GM21367 (cell line): ENCODE data around the gene UPK3A.
"Not testable (repeated sequence)": the region's sequence is repeated elsewhere in the genome, so short reads cannot be mapped to it uniquely, and the experiment has no call there.

Source experiments
- ATAC-seq: cut with Tn5 transposase; IDR thresholded peaks from one replicate; pipeline ENCODE4 v1.9.1; 2021; ENCODE audit not compliant: unreplicated experiment

The UPK3A gene

DNA sequence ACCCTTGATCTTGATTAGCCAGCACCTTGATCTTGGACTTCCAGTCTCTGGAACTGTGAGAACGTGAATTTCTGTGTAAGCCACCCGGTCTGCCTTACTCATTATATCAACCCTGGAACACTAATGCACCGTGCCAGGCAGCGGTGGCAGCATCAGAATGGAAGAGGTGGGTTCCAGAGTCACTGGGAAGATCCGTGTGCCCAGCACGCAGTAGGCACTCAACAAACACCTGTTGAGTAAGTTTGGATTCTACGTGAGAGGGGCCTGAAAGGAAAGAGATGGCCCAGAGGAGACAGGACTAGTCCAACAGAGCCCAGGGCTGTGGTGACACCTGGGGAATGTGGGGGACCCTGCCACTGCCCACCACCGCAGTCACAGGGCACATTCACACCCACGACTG is 6.6 kb upstream of the UPK3A start:
- no peak for ATAC-seq

GRCh38 chr22:45280587-45280980 is 4.2 kb upstream of the UPK3A start:
- ATAC-seq: no peak

DNA sequence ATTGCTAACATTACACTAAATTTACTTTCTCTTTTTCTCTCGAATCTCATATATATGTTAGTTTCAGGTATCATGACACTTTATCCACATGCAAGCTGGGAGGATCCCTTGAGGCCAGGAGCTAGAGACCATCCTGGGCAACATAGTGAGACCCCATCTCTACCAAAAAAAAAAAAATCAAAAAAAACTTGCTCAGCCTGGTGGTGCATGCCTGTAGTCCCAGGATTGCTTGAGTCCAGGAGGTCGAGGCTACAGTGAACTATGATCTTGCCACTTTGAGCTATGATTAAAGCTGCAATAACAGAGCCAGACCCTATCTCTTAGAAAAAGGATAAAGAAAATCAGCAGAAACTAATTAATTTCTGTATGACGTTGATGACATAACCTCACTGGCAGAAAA is 3.7 kb upstream of the UPK3A start:
- ATAC-seq: no peak

DNA sequence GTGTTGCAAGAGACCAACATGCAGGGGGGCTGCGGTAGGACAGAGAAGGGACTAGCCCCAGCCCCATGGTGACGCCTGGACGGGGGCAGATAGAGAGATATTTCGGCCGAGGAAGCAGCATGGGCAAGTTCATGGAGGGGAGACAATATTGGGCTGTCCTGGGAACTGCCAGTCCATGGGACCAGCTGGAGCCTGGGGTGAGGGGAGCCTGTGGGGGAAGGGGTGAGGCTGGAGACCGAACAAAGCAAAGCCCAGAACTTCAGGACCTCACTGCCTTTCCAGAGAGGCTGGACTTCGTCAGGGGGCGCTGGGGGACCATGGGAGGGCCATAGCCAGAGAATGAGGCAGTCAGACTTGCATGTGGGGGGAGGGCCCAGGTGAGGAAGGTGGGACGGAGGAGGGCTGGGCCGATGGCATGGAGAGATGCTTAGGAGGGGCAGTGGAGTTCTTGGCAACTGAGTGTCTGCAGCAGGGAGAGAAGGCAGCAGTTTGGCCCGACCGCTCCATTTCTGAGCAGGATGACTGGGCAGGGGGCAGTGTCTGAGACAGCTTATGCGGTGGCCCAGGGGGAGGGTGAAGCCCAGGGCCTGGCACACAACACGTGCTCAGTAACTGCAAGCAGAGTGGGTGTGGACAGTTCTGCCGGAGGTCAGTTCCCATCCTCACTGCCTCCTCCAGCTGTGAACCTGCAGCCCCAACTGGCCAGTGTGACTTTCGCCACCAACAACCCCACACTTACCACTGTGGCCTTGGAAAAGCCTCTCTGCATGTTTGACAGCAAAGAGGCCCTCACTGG is 712 bp downstream of the UPK3A start:
- no peak for ATAC-seq

GRCh38 chr22:45286854-45287551 is 2.3 kb downstream of the UPK3A start:
- ATAC-seq: no peak

- no peak for ATAC-seq
These were observed 5.7 kb downstream of the UPK3A start for GRCh38 chr22:45290410-45290936.

- no peak for ATAC-seq
These were observed 6.5 kb downstream of the UPK3A start for GRCh38 chr22:45291061-45291930.

GRCh38 chr22:45291931-45292290 is 7.2 kb downstream of the UPK3A start:
- ATAC-seq: no peak

DNA sequence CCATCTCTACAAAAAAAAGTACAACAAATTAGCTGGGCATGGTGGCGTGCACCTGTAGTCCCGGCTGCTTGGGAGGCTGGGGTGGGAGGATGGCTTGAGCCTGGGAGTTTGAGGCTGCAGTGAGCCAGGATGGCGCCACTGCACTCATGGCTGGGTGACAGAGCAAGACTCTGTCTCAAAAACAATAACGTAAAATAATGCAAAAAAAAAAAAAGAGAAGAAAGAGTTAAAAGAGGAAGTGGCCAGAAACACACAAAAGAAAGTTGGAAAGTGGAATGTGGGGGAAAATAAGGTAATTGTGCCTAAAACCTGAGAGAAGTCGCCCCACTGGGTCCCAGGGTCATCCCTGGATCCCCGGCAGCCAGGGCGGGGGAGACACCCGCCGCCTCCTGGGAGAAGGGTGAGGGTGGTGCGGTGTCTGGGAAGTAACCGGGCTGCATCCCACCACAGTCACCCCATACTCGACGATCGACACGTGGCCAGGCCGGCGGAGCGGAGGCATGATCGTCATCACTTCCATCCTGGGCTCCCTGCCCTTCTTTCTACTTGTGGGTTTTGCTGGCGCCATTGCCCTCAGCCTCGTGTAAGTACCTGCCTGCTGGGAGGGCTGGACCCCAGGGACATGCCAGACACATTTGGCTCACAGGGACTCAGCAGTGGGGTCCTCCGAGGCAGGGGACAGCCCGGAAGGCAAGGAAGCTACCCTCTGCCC is 8.1 kb downstream of the UPK3A start:
- no peak for ATAC-seq

DNA sequence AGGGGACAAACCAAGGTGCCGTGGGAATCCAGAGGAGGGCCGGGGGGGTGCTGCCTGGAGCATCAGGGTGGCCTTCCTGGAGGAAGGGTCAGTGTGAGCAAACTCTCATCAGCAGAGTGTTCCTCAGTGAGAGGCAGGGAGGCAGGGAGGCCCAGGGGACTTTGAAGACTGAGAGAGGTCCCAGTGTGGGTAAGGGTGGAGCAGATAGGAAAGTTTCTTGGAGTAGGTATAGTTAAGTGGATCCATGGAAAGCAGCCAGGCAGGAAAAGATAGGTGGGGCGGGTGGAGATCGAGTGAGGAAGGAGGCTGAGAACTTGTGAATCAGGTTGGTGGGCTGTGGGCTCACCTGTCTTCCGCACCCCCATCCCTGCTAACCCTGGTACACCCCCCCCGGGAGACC is 9.3 kb downstream of the UPK3A start:
- ATAC-seq: no peak

GRCh38 chr22:45295004-45295403 is 10.3 kb downstream of the UPK3A start:
- not testable (repeated sequence) for ATAC-seq

DNA sequence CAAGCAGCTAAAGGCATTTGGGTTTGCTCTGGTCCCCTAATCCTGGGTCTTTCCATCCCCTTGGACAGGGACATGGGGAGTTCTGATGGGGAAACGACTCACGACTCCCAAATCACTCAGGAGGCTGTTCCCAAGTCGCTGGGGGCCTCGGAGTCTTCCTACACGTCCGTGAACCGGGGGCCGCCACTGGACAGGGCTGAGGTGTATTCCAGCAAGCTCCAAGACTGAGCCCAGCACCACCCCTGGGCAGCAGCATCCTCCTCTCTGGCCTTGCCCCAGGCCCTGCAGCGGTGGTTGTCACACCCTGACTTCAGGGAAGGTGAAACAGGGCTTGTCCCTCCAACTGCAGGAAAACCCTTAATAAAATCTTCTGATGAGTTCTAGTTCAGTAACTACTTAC is 10.7 kb downstream of the UPK3A start:
- ATAC-seq: no peak

DNA sequence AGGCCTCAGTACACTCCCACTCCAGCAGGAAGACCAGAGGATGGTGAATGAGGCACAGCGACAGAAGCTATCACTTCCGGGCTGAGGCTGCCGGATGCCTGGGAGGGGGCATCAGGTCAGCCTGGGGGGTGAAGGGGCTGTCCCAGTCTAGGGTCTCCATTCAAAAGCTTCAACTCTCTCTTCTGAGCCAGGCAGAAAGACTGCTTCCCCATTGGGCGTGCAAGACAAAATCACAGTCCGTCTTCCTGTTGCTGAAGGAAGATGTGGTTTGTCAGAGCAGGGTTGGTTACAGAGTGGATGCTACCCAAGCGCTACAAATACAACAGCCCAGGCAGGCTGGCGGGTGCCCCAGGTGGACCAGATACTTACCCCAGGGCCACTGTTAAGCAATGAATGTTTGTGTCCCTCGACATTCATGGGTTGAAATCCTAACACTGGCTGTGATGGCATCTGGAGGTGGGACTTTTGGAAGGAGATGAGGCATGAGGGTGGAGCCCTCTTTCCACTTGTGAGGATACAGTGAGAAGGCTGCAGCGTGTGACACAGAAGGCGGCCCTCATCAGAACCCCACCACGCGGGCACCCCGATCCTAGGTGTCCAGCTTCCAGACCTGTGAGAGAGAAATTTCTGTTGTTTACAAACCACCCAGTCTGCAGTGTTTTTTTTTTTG is 12.0 kb downstream of the UPK3A start:
- no peak for ATAC-seq

- ATAC-seq: no peak
These were observed 14.3 kb downstream of the UPK3A start for GRCh38 chr22:45298934-45299505.

DNA sequence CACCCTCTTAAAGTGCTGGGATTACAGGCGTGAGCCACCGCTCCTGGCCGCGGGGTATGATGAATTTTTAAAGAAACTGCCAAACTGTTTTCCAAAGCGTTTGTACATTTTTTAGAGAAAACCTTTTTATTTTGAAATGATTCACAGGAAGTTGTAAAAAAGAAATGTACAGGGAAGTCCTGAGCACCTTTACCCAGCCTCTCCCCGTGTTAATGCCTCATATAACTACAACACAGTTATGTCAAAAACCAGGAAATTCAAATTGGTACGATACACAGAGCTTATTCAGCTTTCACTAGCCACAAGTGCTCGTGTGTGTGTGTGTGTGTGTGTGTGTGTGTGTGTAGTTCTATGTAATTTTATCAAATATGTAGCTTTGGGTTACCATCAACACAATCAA is 18.0 kb downstream of the UPK3A start:
- no peak for ATAC-seq

DNA sequence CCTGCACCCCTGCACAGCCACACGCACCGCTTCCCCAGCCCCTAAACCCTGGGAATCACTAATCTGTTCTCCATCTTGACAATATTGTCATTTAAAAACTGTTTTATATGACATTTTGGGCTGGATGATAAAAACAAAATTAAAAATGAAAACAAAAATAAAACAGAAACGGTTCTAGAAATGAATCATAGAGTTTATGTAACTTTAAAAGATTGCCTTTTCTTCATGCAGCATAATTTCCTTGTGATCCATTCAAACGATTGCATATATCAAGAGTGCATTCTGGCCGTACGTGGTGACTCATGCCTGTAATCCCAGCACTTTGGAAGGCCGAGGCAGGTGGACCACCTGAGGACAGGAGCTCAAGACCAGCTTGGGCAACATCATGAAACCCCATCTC is 18.4 kb downstream of the UPK3A start:
- no peak for ATAC-seq

- ATAC-seq: no peak
These were observed 20.2 kb downstream of the UPK3A start for GRCh38 chr22:45304971-45305370.

GRCh38 chr22:45305456-45306075 is 20.8 kb downstream of the UPK3A start:
- ATAC-seq: no peak

DNA sequence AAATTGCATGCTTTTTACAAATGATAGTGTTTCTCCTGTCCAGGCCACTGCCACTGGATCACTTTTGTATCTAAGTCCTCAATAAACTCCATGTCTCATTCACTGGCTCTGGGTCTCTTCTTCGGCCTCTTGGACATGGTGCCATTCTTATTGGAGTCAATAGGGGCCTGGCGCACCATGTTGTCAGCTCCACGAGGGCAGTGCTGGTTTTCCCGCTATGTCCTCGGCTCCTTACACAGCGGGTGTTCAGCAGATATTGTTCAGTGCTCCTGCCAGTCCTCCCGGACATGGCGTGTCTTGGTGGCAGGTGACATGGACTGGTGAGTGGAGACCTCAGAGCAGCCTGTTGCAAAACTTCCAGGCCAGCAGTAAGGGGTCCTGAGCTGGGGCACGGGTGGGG is 21.4 kb downstream of the UPK3A start:
- no peak for ATAC-seq
